Lung (tissue), 12 donors: ENCODE results near the gene FRMD5. TPM values are rescaled to one million over a fixed set of nuclear protein-coding genes. Genes with fewer than 3 reads are reported as not detected.

ENCODE experiments used
- ATAC-seq: fragments of 200-7000 bp; cut with Tn5 transposase; one replicate; pipeline ENCODE4 v1.9.1; 2020; ENCODE audit warnings: moderate number of reproducible peaks; ENCODE audit not compliant: insufficient read depth, low FRiP score
- DNase-seq, 3 donors: peaks; one replicate each; pipeline ENCODE4 v3.0.0-alpha.2; 2013 to 2017
- H3K27ac ChIP-seq, 2 donors: one replicate each; pipeline ENCODE4 v1.5.1; 2013; ENCODE audit warnings: mild to moderate bottlenecking in 2 of 2, moderate library complexity in 2 of 2, control low read depth in 1 of 2, inconsistent platforms in 1 of 2, low read depth in 1 of 2, low read length in 1 of 2
- H3K27me3 ChIP-seq, 3 donors: one replicate each; pipeline ENCODE4 v1.5.1; 2013; ENCODE audit warnings: low read length in 2 of 3; ENCODE audit not compliant: control insufficient read depth in 3 of 3, insufficient read depth in 3 of 3
- H3K36me3 ChIP-seq, 4 donors: one replicate each; pipeline ENCODE4 v1.5.1; 2013; ENCODE audit warnings: low read length in 4 of 4, mild to moderate bottlenecking in 1 of 4, moderate library complexity in 1 of 4; ENCODE audit not compliant: control insufficient read depth in 4 of 4, insufficient read depth in 4 of 4
- H3K4me1 ChIP-seq, 5 donors: one replicate each; pipeline ENCODE4 v1.5.1; 2013; ENCODE audit warnings: low read length in 5 of 5, mild to moderate bottlenecking in 2 of 5, moderate library complexity in 1 of 5; ENCODE audit not compliant: control insufficient read depth in 5 of 5, insufficient read depth in 5 of 5
- H3K4me3 ChIP-seq: one replicate; pipeline ENCODE4 v1.5.1; 2013; ENCODE audit warnings: mild to moderate bottlenecking, control low read depth, moderate library complexity
- H3K9ac ChIP-seq, 2 donors: one replicate each; pipeline ENCODE4 v1.5.1; 2013; ENCODE audit warnings: low read length in 2 of 2, control low read depth in 1 of 2; ENCODE audit not compliant: insufficient read depth in 1 of 2
- H3K9me3 ChIP-seq, 4 donors: one replicate each; pipeline ENCODE4 v1.5.1; 2013; ENCODE audit warnings: low read length in 3 of 4, mild to moderate bottlenecking in 1 of 4, moderate library complexity in 1 of 4; ENCODE audit not compliant: control insufficient read depth in 4 of 4, insufficient read depth in 3 of 4
- WGBS, 2 donors: extraction: QIAGEN DNeasy Blood & Tissue Kit; methylation state at CpG; one replicate each; pipeline ENCODE4 v1.1.7; 2013; 5-methylcytosine and 5-hydroxymethylcytosine counted together
- polyA plus RNA-seq, 2 donors: library from polyadenylated mRNA; stranded (reverse); fragments of 200-250 nt; gene quantifications; one replicate each; pipeline ENCODE4 v1.2.1, GENCODE V29; 2013
- total RNA-seq, 2 donors: library from RNA; depleted of rRNA in 1 of 2; stranded (reverse); fragments of >200 nt in 1 of 2; gene quantifications; one replicate each; pipeline ENCODE4 v1.2.1, GENCODE V29; 2014 to 2021
- TF ChIP-seq, protein P1 (sequence below): IDR thresholded peaks from 2 replicates; pipeline ENCODE4 v1.5.1; 2012; ENCODE audit warnings: mild to moderate bottlenecking; ENCODE audit errors: control extremely low read depth, extremely low read depth
- donor health status: control.
- donor health status: control.
- donor health status: Bipolar disorder and iron deficiency.
- donor health status: healthy.
- donor health status: DM: yes; HTN: yes; CAD: no.

Gene FRMD5
- total and polyA plus RNA-seq, 4 donors = 0.10 to 1.1 (median 0.67) TPM

DNA sequence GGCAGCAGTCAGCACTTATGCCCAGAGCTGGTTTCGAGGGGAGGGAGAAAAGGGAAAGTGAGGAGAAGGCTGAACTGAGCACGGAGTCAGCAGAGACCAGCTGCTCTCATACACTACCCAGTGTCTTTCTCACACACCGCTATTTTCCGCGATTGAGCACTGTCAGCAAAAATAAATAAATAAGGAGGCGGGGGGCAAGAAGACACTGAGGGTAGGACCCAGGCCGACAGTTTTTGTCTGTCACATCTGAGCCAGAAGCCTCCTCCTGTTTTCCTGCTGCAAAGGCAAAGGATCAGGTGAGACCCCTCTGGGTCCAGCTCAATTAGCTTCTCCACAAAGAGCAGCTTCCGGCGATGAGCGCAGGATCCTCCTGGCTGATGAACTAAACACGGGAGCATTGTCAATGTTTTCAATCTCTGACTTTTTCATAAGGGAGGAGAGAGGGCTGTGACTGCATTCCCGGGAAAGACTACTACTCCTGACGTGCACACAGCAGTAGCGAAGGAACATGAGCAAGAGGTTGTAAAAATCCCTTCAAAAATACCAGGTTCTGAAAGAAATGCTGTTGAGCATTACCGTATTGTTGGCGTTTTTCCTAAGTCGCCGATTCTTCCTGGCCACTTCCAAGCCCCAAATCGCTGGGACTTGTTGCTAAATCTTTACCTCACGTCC, 1.3 kb downstream of the FRMD5 start:
- ATAC-seq = no peak

DNA sequence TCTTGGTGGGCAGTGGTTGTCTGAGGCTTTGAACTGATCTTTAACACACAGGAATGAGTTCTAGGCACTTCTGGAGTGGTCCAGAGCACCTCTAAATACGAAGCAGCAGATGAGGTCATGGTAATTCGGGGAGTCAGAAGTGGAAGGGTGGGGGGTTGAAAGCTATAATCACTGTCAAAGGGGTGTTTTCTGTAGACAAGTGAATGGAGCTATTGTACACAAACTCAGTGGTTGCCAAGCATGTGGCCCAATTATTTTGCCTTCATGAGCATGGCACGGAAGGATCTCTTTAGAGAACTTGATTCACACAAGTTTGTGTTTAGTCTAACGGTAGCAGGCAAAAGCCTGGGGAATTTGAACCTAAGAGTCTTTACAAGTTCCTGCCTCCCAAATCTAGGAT, 6.3 kb downstream of the FRMD5 start:
- Histone ChIP-seq H3K4me1 (no peaks in the 10 kb centered on the region), H3K9ac (no peak overlapping the region), H3K9me3 (no peaks in the 10 kb centered on the region), H3K36me3 (no peaks in the 10 kb centered on the region), H3K4me3 (no peak overlapping the region), H3K27me3 (peaks cover 0 to 22% (median 20%) of the 10 kb centered on the region in 3 donors), H3K27ac (no peak overlapping the region)
- TF ChIP-seq, protein P1, sequence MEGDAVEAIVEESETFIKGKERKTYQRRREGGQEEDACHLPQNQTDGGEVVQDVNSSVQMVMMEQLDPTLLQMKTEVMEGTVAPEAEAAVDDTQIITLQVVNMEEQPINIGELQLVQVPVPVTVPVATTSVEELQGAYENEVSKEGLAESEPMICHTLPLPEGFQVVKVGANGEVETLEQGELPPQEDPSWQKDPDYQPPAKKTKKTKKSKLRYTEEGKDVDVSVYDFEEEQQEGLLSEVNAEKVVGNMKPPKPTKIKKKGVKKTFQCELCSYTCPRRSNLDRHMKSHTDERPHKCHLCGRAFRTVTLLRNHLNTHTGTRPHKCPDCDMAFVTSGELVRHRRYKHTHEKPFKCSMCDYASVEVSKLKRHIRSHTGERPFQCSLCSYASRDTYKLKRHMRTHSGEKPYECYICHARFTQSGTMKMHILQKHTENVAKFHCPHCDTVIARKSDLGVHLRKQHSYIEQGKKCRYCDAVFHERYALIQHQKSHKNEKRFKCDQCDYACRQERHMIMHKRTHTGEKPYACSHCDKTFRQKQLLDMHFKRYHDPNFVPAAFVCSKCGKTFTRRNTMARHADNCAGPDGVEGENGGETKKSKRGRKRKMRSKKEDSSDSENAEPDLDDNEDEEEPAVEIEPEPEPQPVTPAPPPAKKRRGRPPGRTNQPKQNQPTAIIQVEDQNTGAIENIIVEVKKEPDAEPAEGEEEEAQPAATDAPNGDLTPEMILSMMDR = no peak
- no peak for ATAC-seq
- WGBS, 2 donors = 87% methylated on average over 4 of the region's 4 CpGs
- no peak for DNase-seq

More for the DNA sequence above, 1.3 kb downstream of the FRMD5 start:
- H3K36me3 ChIP-seq = no peaks in the 10 kb centered on the region
- H3K27me3 ChIP-seq = peaks cover 5 to 38% (median 33%) of the 10 kb centered on the region in 3 donors
- DNase-seq = peak; percentile 10 to 25 (median 14)
- no peaks in the 10 kb centered on the region for H3K9me3 ChIP-seq
- peaks cover 0 to 14% (median 0%) of the 10 kb centered on the region in 5 donors for H3K4me1 ChIP-seq
- no peak overlapping the region for H3K27ac ChIP-seq
- 8 to 10% methylated on average over 20 of the region's 20 CpGs for WGBS, 2 donors
- TF ChIP-seq, protein P1 = no peak
- H3K4me3 ChIP-seq = no peak overlapping the region
- no peak overlapping the region for H3K9ac ChIP-seq

DNA sequence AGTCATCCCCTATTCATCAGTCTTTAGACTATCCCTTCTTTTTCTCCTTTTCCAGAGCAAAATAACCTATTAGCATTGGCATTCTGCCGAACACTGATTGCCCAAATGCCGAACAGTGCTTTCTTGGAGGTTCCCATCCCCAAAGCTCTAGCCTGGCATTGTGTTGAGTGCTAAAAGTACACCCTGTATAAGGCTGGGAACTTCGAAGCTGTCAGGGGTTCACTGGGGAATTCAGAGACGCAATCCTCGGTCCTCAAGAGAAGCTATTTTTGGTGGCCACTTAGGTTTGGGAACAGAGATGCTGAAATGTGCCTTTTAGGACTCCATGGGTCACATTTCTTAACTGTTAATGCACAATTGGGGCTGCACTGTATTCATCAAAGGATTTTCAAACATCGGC, 8.4 kb downstream of the FRMD5 start:
- no peaks in the 10 kb centered on the region for H3K36me3 ChIP-seq

More for the DNA sequence above, 8.4 kb downstream of the FRMD5 start:
- TF ChIP-seq, protein P1 = no peak
- no peaks in the 10 kb centered on the region for H3K4me1 ChIP-seq
- ATAC-seq (no peak), DNase-seq (no peak)
- H3K27me3 ChIP-seq = peaks cover 0 to 9% (median 0%) of the 10 kb centered on the region in 3 donors
- no peaks in the 10 kb centered on the region for H3K9me3 ChIP-seq
- no peak overlapping the region for H3K27ac ChIP-seq
- no peak overlapping the region for H3K9ac ChIP-seq
- no peak overlapping the region for H3K4me3 ChIP-seq
- 88 to 92% methylated on average over 6 of the region's 6 CpGs for WGBS, 2 donors
